ENCODE measurements around the gene CUX1.
"Not testable (repeated sequence)": the region's sequence is repeated elsewhere in the genome, so short reads cannot be mapped to it uniquely, and the experiment has no call there.

CUX1 gene

DNA sequence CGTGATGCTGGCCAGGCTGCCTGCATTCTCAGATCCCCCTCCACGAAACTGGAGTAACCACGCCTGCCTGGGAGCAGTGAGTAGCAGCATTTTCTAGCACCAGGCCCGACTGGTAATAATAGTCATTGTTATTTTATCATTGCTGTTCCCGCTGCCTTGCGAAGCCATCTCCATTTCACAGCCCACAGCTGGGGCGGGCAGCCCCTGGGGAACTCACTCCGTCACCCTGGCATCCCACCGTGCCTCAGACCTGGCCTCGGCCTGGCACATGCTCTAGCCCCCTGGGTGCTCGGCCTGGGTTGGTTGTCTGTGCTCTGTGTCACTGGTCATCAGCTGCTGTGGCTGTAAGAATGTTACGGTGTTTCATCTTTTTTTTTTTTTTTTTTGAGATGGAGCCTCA is 411.5 kb downstream of the CUX1 start:
- TF ChIP-seq, protein P1, sequence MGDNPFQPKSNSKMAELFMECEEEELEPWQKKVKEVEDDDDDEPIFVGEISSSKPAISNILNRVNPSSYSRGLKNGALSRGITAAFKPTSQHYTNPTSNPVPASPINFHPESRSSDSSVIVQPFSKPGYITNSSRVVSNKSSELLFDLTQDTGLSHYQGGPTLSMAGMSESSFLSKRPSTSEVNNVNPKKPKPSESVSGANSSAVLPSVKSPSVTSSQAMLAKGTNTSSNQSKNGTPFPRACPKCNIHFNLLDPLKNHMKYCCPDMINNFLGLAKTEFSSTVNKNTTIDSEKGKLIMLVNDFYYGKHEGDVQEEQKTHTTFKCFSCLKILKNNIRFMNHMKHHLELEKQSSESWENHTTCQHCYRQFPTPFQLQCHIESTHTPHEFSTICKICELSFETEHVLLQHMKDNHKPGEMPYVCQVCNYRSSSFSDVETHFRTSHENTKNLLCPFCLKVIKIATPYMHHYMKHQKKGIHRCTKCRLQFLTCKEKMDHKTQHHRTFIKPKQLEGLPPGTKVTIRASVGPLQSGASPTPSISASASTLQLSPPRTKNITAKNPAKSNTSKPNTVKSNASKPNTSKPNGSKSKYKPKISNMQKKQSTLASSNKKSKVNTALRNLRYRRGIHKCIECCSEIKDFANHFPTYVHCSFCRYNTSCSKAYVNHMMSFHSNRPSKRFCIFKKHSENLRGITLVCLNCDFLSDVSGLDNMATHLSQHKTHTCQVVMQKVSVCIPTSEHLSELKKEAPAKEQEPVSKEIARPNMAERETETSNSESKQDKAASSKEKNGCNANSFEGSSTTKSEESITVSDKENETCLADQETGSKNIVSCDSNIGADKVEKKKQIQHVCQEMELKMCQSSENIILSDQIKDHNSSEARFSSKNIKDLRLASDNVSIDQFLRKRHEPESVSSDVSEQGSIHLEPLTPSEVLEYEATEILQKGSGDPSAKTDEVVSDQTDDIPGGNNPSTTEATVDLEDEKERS (tag by site-specific recombination; IDR thresholded peaks at IDR 0.05): no peak
- no peak for TF ChIP-seq ZNF366 (tag by site-specific recombination; conservative IDR thresholded peaks at IDR 0.05)
- no peak for TF ChIP-seq KLF9 (tag by site-specific recombination; IDR thresholded peaks at IDR 0.05; ENCODE audit: low read depth)
- no peak for TF ChIP-seq ZXDB (tag by site-specific recombination; IDR thresholded peaks at IDR 0.05)
- no peak for TF ChIP-seq BCL11A (tag by site-specific recombination; IDR thresholded peaks at IDR 0.05; ENCODE audit: low read depth)
- TF ChIP-seq, protein P2, sequence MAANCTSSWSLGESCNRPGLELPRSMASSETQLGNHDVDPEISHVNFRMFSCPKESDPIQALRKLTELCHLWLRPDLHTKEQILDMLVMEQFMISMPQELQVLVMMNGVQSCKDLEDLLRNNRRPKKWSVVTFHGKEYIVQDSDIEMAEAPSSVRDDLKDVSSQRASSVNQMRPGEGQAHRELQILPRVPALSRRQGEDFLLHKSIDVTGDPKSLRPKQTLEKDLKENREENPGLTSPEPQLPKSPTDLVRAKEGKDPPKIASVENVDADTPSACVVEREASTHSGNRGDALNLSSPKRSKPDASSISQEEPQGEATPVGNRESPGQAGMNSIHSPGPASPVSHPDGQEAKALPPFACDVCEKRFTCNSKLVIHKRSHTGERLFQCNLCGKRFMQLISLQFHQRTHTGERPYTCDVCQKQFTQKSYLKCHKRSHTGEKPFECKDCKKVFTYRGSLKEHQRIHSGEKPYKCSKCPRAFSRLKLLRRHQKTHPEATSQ (tag by site-specific recombination; IDR thresholded peaks at IDR 0.05): no peak
- TF ChIP-seq, protein P3, sequence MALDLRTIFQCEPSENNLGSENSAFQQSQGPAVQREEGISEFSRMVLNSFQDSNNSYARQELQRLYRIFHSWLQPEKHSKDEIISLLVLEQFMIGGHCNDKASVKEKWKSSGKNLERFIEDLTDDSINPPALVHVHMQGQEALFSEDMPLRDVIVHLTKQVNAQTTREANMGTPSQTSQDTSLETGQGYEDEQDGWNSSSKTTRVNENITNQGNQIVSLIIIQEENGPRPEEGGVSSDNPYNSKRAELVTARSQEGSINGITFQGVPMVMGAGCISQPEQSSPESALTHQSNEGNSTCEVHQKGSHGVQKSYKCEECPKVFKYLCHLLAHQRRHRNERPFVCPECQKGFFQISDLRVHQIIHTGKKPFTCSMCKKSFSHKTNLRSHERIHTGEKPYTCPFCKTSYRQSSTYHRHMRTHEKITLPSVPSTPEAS (tag by site-specific recombination; IDR thresholded peaks at IDR 0.05): no peak
- TF ChIP-seq ZNF843 (tag by site-specific recombination; IDR thresholded peaks at IDR 0.05): no peak
- TF ChIP-seq, protein P4, sequence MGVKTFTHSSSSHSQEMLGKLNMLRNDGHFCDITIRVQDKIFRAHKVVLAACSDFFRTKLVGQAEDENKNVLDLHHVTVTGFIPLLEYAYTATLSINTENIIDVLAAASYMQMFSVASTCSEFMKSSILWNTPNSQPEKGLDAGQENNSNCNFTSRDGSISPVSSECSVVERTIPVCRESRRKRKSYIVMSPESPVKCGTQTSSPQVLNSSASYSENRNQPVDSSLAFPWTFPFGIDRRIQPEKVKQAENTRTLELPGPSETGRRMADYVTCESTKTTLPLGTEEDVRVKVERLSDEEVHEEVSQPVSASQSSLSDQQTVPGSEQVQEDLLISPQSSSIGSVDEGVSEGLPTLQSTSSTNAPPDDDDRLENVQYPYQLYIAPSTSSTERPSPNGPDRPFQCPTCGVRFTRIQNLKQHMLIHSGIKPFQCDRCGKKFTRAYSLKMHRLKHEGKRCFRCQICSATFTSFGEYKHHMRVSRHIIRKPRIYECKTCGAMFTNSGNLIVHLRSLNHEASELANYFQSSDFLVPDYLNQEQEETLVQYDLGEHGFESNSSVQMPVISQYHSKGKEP (tag by site-specific recombination; IDR thresholded peaks at IDR 0.05): no peak
- no peak for TF ChIP-seq ZNF76 (tag by site-specific recombination; IDR thresholded peaks at IDR 0.05; ENCODE audit: borderline replicate concordance, low read depth)
- TF ChIP-seq ZNF302 (tag by site-specific recombination; IDR thresholded peaks at IDR 0.05; ENCODE audit: low read depth): no peak
- peaks cover 7 to 18% of the 10 kb centered on the region in 2 experiments; a peak in 2 of 3 replicates for H3K36me3 ChIP-seq (ENCODE audit: control insufficient read depth in 2 of 2, insufficient read depth in 1 of 2, low read length in 2 of 2)
- ChIA-PET CTCF (no interaction called here), POLR2A (no interaction called here)
- no peak overlapping the region for H3K27ac ChIP-seq (ENCODE audit: extremely low read depth, low read depth, low read length)
- no peak overlapping the region for H3K4me3 ChIP-seq (ENCODE audit: low read depth, low read length)
- no peaks in the 10 kb centered on the region for H3K9me3 ChIP-seq (ENCODE audit: control insufficient read depth, insufficient read depth, low read depth, low read length)
- H3K4me1 ChIP-seq (ENCODE audit: control insufficient read depth, insufficient read depth, low read length): no peaks in the 10 kb centered on the region

DNA sequence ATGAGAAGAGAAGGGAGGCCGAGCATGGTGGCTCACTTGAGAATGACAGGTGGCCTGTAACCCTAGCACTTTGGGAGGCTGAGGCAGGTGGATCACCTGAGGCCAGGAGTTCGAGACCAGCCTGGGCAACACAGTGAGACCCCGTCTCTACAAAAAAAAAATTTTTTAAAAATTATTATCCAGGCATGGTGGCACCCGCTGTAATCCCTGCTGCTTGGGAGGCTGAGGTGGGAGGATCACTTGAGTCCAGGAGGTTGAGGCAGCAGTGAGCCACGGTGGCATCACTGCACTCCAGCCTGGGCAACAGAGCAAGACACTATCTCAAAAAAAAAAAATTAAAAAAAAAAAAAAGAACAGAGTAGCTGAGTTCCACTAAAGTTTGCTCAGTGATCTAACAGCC is 412.7 kb downstream of the CUX1 start:
- H3K36me3 ChIP-seq (ENCODE audit: control insufficient read depth in 2 of 2, insufficient read depth in 1 of 2, low read length in 2 of 2): peaks cover 11 to 26% of the 10 kb centered on the region in 2 experiments; a peak in 2 of 3 replicates
- peak; percentile 72 for TF ChIP-seq ZNF121 (tag by site-specific recombination; IDR thresholded peaks at IDR 0.05)
- TF ChIP-seq, protein P5, sequence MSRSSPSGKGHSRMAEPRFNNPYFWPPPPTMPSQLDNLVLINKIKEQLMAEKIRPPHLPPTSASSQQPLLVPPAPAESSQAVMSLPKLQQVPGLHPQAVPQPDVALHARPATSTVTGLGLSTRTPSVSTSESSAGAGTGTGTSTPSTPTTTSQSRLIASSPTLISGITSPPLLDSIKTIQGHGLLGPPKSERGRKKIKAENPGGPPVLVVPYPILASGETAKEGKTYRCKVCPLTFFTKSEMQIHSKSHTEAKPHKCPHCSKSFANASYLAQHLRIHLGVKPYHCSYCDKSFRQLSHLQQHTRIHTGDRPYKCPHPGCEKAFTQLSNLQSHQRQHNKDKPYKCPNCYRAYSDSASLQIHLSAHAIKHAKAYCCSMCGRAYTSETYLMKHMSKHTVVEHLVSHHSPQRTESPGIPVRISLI (tag by site-specific recombination; IDR thresholded peaks at IDR 0.05): 0 out of 2 replicates have a peak, but pooled peaks have one; percentile 32
- CTCF ChIA-PET: interaction anchor here (0.7 kb wide), 1 partner anchor 541 kb away, joined by 3 read pairs; no protein-coding TSS in a partner anchor
- POLR2A ChIA-PET; H3K4me1 ChIP-seq (ENCODE audit: control insufficient read depth, insufficient read depth, low read length); H3K9me3 ChIP-seq (ENCODE audit: control insufficient read depth, insufficient read depth, low read depth, low read length); H3K4me3 ChIP-seq (ENCODE audit: low read depth, low read length); H3K27ac ChIP-seq (ENCODE audit: extremely low read depth, low read depth, low read length): not testable (repeated sequence)
